Hematopoietic multipotent progenitor cell (in vitro differentiated cells): ENCODE results near the gene DLGAP1. TPM values are rescaled to one million over a fixed set of nuclear protein-coding genes. Genes with fewer than 3 reads are reported as not detected.

Source experiments
- DNase-seq, 3 donors: peaks; one replicate each; pipeline ENCODE4 v3.0.0-alpha.2; 2011 to 2015; ENCODE audit warnings: low read depth in 2 of 3, low spot score in 2 of 3
- total RNA-seq: library from RNA; depleted of rRNA; stranded (reverse); fragments of >200 nt; gene quantifications from one replicate; pipeline ENCODE4 v1.2.3, GENCODE V29; 2012

The DLGAP1 gene
- total RNA-seq, 1 donor: 0.27 TPM

DNA sequence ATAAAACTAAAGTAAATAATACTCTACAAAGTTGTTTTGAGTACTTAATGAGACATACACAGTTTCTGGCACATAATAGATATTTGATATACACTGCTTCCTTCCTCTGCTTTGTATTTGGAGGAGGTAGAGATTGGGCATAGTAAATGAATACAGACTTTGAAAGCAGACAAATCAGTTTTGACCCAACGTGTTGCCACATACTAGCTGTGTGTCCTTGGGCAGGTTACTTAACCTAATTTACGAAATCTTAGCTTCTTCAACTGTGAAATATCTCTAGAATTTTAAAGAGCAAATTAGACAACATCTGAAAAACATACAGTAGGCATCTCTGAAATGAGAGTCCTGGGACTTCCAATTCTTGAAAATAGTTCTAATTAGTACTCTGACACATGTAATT, 579.7 kb downstream of the DLGAP1 start:
- DNase-seq: no peak

DNA sequence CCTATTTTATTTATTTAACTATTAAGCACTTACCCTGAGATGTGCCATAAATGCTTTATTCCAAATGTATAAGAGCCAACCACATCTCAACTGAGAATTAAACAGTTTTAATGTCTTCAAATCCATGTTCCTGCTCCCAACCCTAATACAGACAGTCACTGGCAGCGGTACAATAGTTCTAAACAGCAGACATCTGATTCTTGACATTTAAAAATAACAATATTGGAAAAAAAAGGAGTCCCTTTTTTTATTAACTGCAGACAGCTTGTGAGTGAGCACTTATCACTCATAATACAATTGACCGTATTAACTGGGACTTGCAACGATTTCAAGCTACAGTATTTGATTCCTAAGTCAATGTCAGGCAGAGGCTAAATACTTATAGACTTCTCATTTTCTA, 580.5 kb downstream of the DLGAP1 start:
- no peak for DNase-seq

DNA sequence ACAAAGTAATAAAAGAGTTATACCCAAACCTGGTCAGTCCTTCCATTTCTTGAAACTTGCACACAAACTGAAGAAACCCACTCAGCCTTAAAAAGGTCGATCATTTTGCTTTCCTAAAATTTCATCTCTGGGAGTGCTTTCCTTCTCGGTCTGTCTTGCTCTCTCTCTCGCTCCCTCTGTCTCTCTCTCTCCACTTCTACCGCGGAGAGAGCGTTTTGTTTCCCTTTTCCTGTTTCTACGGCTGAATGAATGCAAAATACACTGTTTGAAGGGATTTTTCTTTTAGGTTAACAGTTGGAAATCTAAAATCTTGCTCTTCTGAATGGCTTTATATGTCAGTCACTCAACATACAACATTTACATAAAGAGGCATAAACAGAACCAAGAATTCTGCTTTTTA, 581.0 kb downstream of the DLGAP1 start:
- DNase-seq: no peak

DNA sequence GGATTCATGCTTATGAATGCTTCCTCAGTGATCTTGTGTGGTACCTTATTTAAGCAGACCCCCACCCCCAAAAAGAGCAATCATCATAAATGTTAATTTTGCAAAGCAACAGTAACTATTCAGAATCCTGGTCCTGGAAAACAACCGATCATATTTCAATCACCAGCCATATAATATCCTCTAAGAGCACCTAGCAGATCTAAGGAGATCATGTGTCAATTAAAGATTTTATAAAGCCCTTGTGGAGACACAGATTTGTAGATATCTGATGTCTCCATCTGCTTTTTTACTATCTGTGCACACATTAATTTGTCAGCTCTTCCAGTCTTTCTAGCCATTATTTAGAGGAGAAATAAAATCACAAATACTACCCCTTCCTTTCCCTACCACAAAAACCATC, 581.4 kb downstream of the DLGAP1 start:
- no peak for DNase-seq

DNA sequence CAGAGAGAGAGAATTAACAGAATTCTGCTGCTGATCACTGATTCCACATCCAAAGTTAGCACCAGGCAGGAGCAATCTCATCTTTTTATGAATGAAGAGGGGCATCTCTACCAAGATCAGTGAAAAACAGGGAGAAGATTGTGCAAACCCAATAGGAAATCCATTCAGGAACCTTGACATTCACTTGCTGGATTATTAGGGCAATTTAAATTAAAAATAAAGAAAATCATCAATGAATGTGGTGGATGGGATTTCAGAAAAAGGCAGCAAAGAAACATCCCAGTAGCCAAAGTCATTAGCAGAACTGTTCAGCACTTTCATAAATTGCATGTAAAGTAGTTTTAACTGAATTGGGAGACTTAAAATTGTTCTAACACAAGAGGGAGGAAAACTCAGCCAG, 581.9 kb downstream of the DLGAP1 start:
- no peak for DNase-seq

DNA sequence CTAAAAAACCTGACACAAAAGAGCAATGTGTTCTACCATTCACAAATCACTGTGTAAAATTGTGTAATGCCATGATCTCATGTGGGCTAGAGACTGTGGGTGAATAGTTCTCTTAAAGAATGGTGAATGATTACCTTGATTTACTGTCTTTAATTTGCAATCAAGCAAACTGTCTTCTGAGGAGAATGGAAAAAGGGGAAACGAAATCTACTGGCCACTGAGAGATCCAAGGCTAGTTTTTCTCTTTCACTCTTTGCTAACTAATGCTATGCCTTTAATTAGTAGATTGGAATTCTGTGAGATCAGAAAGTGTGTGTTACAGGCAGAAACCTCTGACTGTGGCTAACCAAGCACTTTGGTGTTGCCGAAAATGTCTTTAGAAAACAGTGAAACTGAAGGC, 582.5 kb downstream of the DLGAP1 start:
- no peak for DNase-seq

DNA sequence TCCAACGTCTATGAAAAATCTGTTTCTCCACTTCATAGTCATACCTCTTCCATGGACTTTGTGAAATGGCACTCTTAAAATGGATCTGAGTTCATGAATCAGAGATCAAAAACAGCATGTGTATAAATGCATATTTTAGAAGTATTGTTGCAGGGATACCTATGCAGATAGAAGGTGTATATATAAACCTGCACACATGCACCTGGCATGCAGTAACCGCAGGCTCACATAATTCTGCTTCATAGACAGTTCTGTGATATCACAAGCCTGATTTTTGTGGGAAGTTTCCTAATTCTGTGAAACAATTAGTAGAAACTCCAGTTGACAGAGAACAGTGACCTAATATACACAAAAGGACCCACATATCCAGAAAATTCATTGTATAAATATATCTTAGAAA, 583.4 kb downstream of the DLGAP1 start:
- DNase-seq: no peak

DNA sequence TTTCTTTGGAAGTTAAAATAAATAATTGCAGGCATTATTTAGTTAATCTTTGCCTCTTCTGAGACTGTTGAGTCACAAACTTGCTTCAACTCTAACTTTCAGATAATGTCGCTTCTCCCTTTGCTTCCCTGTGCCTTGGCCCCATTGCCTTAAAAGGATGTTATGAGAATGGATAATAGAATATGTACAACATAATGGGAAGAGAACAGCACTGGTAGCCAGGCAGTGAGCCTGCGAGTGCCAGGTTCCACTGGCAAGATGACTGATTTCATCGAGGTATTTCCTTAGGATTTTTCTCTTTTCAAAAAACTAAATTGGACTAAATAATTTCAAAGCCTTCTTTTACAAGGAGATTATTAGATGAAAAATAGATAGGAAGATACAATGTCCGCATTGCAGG, 584.2 kb downstream of the DLGAP1 start:
- no peak for DNase-seq

DNA sequence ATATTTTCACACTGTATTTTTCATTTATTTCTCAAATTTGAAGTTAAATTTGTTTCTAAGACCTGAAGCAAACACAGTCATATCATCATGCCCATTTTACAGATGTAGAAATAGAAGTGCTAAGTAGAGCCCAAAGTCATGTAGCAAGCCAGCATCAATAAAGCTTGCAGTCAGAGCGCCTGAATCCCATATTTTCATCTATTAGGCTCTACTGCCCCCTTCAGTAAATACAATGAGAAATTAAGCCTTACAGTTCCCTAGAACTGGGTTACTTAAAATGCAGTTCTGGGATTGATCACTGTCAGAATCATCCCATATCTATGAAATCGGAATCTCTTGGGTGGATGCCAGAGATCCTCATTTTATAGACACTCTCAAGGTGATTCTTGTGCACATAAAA, 585.3 kb downstream of the DLGAP1 start:
- peak in 2 of 3 donors; percentile 52 to 80 for DNase-seq

DNA sequence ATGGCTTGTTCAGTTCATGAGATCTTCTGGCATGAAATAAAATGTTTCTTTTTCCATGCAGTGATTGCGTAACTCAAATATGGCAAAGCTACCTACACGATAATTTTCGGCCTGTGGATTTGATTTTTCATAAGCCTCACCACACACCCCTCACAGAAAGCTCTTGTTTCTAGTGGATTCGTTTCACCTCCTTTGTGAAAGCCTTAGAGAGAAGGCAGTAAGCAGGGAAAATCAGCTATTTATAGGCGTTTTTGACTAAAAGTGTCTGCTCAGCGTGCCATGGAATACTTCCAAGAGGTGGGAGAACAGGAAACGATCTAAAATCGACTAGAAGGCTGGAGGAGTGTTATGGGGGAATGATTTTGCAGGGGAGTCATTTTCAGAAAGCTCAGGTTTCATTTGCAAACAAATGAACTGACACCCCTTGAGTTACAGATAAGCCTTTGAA, 587.2 kb downstream of the DLGAP1 start:
- no peak for DNase-seq

DNA sequence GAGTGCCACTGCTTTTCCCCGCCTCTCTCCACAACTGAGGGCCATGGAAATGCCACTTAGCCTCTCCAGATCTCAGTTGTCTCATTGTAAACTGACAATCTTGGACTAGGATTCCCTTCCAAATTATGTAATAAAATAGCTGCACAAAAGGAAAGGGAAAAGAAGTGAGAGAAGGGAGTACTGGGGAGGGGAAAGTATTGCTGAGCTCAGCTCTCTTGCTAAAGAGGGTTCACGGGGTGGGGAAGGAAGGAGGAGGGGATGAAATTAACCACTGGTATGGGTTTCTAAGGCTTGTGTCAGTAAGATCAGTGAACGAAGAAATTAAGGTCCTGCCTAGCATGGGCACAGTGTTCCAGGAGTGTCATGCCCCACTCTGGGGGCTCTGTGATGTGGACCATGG, 587.9 kb downstream of the DLGAP1 start:
- no peak for DNase-seq

DNA sequence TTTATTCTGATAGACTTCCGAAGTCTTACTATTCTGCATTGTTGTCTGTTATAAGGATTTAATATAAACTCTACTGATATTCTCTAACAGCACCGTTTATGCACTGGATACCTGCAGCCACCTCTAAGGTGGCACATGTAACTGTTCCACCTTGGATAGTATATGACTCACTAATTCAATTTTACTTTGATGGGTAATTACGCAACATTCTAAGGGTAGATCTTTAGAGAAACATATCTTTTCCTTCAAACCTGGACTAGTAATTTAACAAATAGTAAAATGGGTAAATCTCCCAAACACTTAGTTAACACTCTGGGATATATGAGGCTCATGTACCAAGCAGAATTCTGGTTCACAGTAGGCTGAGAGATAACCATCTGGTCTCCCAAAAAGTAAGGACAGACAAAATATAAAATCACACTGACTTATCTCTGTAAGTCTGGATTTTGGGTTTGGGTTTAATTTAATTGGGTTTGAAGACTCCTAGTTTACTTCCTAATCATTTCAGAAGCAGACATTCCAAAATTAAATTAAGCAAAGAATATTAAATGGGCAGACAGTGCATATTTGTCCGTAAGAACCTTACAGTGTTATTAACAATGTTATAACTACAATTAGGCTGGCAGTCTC, 590.3 kb downstream of the DLGAP1 start:
- no peak for DNase-seq

DNA sequence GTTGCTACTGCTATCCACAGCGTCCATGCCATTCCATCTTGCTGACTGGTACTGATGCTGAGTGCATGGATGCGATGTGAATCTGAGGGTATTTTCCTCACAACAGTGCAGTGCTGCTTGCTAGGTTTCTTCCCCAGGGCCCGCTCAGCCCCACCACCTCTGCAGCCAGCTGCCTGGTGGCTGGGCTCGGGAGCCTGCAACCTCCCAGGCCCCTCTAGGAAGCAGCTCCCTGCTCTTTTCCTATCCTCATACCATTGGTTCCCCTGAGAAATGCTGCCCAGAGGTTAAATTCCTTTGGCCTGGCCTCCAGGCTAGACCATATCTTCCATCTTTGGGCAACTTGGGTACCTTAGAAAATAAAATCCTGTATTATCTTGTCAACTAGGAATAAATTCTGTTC, 591.5 kb downstream of the DLGAP1 start:
- DNase-seq: no peak

DNA sequence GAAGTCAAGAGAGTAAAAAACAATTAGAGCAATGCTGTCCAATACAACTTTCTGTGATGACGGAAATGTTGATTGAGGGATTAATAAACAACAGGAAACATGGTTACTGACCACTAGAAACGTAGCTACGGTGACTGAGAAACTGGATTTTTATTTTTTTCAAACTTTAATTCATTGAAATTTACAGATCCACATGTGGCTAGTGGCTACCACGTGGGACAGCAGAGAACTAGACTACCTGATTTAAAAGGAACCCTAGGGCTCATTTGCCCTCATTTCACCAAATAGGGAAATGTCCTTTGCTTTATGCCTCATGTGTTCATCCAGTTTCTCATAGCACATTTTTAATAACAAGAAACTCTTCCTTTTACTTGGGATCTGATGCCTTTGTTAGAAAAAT, 592.1 kb downstream of the DLGAP1 start:
- DNase-seq: no peak

DNA sequence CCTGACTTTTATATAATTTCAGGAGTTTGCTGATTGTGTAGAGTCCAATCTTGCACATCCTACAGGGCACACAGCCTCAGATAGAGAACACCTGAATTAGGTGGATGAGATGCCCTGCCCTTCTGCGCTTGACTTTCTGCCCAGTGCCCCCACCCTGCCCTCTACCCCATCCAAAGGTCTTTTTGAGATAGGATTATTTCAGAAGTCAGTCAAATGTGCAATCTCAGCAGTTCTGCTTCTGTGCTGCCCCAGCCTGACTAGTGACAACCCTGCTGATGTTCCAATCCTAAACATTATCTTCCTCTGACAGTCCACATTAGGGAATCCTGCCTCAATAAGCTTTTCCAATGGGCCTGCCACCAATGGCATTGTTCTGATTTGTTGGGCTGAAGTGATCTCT, 593.6 kb downstream of the DLGAP1 start:
- no peak for DNase-seq

DNA sequence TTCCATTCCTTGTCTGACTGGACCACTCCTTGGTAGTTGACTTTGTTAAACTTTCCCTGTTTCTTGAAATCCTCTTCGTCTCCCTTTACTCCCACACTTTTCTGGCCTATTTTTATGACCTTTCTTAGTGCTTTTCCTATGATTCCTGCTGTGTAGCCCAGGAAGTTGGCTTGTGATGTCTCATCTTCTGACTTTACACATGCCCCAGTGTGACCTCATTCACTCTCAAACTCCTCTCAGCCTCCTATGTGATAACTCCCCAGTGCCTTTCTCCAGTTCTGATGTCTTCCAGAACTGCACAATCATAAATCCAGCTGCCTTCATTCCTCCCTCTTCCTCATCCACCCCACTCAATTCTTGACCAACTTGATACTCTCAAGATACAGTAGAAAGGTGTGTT, 597.6 kb downstream of the DLGAP1 start:
- no peak for DNase-seq

DNA sequence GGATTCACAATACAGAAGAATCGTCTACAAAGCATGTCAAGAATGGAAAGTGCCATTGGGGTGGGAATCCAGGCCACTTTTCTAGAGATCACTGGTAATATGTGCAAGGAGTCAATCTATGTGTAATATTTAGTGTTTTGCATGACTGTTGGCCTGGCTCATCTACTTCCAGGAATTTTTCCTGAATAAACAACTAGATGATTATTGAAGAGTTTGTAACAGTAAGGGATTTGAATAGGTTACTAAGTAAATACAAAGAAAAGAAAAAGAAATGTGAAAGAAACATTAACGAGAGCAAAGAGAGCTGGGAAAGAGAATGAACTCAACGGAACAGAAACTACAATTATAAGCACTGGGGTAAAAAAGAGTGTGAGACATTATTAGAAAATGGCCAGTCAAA, 599.1 kb downstream of the DLGAP1 start:
- DNase-seq: no peak

DNA sequence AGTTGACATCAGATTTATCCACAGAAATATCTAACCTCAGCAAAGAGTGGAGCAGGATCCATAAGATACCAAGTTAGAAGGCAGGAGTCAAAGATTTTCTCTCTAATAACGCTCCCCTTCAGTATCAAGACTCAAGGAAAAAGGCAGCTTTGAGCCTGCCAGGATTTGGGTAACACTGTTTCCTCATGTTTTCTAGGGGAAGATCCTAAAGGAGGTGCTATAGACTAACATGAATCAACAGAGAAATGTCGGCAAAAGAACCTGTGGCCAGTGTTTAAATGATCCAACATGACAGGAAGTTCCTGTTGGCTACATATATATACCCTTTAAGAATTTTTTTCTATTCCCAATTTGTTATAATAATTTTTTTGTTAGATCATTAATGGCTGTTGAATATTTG, 602.8 kb downstream of the DLGAP1 start:
- DNase-seq: no peak

DNA sequence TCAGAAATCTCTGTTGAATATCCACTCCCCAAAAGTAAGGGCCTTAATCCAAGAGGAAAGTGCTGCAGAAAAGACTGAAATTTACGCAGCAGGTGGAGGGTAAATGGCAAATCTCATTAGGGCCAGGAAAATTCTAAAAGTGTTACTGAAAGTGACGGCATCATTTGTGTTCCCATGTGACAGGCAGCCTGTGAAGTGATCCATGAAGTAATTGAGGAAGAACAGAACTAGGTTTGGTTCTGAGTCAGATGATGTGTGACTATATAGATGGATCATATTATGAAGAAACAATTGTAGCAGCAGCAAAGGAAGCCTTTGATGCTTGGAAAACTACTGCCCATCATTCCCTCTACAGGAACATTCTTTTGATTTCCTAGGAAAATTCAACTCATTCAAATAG, 603.9 kb downstream of the DLGAP1 start:
- DNase-seq: no peak

DNA sequence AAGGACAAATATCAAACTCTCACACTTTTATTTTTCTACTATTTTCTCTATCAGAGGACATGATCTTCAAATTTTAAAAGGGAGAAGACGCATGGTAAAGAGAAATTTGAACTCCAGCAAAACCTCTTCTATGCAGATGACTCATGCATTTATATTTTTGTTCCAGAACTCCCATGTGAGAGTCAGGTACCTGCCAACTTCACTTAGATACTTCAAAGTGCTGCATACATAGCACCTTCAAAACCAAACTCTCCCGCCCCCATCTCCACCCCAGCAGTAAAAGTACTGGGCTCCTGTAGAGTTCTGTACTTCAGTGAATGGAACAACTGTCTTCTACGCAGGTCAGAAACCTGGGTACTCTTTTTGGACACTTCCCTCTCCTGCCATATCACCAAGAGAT, 606.8 kb downstream of the DLGAP1 start:
- no peak for DNase-seq

DNA sequence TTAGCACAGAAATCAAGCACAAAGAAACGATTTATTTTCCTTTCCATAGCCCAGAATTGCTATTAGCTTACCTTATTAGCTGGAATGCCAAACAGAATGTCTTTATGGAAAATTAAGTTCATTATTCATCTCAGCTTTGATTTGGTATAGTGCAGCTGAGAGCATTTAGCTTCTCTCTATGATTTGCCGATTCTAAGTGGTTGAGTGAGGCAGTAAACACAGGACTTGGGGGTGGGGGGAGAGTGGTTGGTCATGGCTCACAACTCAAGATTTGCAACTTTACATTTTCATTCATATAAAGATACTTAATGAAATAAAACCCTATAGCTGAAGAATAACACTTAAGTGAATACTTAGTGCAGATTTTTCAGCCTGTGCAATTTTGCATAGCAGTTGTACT, 609.9 kb downstream of the DLGAP1 start:
- DNase-seq: no peak

DNA sequence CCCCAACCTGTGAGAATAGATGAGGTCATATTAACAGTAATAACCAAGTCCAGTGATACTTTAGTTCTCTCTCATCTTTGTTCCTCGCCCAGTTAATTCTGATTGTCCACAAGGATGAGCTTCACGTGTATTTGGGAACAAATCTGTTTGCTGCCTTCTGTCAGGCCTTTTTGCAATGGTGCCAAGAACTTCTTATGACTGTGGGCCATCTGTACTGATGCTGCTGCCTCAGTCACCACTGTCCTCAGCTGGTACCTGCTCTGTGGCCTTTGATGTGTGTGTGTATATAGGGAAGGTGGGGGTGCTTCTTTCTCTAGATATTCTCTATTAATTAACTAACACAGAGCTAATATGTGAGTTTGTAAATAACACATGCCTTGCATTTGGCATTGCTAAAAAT, 612.3 kb downstream of the DLGAP1 start:
- DNase-seq: no peak

DNA sequence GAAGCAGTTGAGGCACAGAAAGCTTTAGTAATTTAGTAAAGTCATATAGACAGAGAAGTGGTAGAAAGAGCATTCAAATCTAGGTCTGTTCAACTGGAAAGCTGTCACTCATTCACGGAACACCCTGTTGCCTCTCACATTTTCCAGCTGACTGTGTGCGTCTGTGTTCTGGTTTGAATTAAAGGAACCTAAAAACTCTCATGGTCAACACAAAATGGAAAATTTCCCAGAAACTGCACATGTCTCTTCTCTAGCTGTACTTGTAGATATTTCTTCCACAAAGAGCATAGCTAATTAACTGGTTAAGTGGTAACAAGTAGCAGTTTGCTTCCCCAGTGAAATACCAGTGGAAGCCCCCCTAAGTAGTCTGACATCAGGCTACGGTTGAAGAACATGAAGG, 614.3 kb downstream of the DLGAP1 start:
- no peak for DNase-seq
